Measurements from ENCODE around the gene ZMYM3.
"Not testable (repeated sequence)": the region's sequence is repeated elsewhere in the genome, so short reads cannot be mapped to it uniquely, and the experiment has no call there.

ZMYM3 gene

GRCh38 chrX:71254092-71254963 lies at the start of gene ZMYM3:
TSS of gene ZMYM3 (minus strand) at chrX:71254140. CDS start at chrX:71253255, 885 bp downstream.
- DNase-seq (ENCODE audit: low read depth in 2 of 2): peak; percentile 42 to 44

DNA sequence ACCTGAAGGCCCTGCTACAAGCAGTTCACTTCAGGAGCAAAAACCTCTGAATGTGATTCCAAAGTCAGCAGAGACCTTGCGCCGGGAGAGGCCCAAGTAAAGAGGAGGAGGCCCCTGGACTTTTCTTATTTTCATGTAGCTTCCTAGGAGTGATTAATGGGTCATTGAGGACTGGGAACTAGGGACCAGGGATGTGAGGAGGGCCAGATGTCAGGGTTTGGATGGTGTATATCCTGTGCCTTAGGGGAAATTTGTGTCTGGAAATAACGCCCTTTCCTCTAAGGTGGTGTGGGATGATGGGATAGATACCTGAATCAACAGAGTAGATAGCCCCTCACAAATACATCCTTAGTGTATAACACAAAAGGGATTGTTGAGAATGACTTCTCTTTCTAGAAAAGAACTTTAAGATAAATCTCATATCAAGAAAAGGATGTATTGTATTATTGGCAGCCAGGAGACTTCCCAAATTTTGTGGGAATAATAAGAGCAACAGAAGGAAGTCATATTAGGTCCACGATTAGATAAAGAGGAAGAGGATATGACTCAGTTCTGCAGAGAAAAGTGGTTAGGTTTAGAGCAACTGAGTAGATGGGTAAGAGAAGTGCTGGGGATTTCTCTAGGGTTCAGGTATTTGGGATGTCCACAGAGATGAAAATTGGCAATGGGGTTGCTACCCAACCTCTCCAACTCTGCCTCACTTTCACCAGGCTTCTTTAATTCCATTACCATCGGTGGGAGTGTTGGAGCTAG lies 48.7 kb upstream of the ZMYM3 start:
- no peak for DNase-seq (ENCODE audit: low read depth in 2 of 2)

GRCh38 chrX:71301195-71301924 lies 47.4 kb upstream of the ZMYM3 start, which contains the start of gene ITGB1BP2:
TSS of gene ITGB1BP2 (plus strand) at chrX:71301750. CDS start at chrX:71301807, 57 bp downstream.
- no peak for DNase-seq (ENCODE audit: low read depth in 2 of 2)

DNA sequence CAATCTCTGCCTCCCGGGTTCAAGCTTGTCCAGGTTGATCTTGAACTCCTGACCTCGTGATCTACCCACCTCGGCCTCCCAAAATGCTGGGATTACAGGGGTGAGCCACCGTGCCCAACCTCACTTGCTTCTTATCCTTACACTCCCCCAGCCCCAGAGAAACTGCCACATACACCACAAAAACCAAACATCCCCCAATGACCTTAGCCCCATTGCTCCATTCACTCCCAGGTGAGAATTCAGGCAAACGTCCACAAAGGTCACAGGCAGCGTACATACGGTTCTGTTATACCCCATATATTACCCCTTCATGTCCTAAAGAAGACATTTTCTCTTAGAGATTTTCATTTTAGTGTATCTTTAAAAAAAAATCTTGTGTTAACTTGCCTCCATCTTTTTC lies 46.6 kb upstream of the ZMYM3 start:
- not testable (repeated sequence) for DNase-seq (ENCODE audit: low read depth in 2 of 2)

DNA sequence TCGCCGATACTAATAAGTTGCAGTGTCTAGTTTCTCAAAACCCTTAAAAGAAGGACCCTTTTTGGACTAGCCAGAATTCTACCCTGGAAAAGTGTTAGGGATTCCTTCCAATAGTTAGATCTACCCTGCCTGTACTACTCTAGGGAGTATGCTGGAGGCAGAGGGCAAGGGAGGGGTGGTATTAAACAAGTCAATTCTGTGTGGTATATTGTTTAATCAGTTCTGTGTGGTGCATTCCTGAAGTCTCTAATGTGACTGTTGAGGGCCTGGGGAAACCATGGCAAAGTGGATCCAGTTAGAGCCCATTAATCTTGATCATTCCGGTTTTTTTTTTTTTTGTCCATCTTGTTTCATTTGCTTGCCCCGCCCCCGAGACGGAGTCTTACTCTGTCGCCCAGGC lies 46.1 kb upstream of the ZMYM3 start:
- DNase-seq (ENCODE audit: low read depth in 2 of 2): not testable (repeated sequence)

DNA sequence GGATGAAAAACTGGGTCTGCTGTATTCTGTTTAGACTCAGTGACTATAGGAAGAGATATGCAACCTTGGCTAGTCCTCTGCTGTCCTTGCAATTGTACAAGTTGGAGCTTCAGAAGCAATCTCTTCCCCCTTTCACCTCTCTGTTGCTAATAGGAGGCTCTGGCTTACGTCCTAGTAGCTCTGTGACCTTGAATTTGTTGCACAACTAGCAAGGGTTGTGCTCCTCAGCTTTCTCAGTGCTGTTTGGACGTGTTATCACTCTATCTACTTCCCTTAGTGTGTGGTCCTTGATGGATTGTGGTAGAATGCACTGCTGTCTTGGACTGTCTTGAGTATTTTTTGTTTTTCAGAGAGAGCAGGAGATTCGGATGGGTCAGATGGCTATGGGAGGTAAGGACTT lies 44.2 kb upstream of the ZMYM3 start:
- DNase-seq (ENCODE audit: low read depth in 2 of 2): no peak

- no peak for DNase-seq (ENCODE audit: low read depth in 2 of 2)
These were observed 42.9 kb upstream of the ZMYM3 start for GRCh38 chrX:71296806-71297205.

DNA sequence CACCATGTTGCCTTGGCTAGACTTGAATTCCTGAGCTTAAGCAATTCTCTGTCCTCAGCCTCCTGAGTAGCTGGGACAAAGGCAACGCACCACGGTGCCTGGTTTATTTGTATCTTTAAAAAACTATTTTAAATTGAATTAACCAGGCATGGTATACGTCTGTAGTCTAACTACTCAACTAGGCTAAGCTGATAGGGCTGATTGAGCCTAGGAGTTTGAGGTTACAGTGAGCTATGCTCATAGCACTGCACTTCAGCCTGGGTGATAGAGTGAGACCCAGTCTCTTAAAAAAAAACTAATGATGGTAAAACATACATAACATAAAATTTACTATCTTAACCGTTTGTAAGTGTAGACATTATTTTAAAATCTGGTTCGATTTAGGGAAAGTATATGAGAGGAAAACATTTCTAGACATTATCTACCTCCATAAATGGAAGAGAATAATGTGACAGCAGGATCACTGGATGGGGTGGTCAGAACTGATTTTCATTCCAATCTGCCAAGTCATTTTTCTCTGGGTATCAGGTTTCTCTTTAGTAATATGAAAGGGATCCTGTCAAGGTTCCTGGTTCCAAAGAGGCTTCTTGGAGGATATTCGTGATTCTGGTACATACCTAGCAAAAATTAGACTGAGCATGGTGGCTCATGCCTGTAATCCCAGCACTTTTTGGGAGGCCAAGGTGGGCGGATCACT lies 38.9 kb upstream of the ZMYM3 start:
- no peak for DNase-seq (ENCODE audit: low read depth in 2 of 2)

- DNase-seq (ENCODE audit: low read depth in 2 of 2): no peak
These were observed 37.4 kb upstream of the ZMYM3 start for GRCh38 chrX:71291381-71291780.

DNA sequence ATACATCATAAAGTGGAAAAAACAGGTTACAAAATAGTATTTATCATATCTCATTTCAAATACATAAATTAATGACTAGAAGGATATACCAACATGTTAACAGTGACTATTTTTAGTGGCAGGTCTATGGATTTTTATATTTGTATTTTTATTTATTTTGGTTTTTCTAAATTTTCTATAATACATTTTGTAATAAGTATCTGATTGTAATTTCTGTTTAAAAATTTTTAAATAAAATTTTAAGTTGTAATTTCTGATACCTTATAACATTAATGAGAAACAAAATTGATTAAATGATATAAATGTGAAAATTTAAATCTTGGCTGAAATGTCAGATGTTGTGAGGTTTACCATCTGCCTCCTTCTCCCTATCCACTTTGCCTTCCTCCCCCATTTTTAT lies 32.0 kb upstream of the ZMYM3 start:
- no peak for DNase-seq (ENCODE audit: low read depth in 2 of 2)

- peak; percentile 46 to 70 for DNase-seq (ENCODE audit: low read depth in 2 of 2)
These were observed 29.6 kb upstream of the ZMYM3 start, which contains the start of gene NONO for GRCh38 chrX:71283403-71284143. TSS of gene NONO (plus strand) at chrX:71283635. CDS start at chrX:71290638, 7,003 bp downstream.

DNA sequence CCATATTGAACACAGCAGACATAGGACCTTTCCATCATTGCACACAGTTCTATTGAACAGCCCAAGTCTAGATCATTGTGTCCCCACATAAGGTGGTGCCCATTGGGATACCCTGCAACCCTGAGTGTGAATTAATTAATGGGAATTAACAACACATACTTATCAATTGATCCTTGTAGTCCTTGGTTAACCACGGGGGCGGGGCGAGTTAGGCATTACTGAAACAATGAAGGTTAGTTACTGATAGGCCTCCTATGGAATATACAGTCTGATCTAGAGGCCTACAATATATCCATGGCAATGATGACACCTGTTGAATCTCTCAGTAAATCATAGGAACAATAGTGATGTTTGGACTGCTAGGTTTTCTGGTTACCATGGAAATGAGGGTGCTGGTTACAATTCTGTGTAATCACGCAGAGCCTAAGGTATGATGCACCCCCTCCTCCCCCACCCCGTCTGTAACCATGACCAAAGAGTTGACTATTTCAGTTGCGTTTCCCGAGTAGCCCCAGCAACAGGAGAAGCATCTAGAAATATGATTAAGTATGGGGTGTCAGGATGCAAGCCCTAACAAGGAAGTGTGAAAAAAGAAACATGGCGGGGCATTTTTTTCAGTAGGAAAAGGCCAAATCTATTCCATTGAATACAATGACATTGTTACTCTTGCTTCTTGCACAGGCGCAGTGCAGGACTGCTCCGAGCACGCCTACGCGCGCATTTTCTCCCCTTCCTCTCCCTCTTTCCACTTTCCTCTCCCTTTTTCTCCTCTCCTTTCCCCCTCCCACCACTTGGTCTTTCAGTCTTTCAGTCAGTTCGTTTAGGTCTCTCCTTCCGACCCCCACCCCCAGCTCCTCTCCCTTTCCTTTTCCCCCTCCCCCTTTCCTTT lies 28.8 kb upstream of the ZMYM3 start:
- DNase-seq (ENCODE audit: low read depth in 2 of 2): peak in 1 of 2 donors; percentile 9

- not testable (repeated sequence) for DNase-seq (ENCODE audit: low read depth in 2 of 2)
These were observed 27.4 kb upstream of the ZMYM3 start for GRCh38 chrX:71281300-71281699.

DNA sequence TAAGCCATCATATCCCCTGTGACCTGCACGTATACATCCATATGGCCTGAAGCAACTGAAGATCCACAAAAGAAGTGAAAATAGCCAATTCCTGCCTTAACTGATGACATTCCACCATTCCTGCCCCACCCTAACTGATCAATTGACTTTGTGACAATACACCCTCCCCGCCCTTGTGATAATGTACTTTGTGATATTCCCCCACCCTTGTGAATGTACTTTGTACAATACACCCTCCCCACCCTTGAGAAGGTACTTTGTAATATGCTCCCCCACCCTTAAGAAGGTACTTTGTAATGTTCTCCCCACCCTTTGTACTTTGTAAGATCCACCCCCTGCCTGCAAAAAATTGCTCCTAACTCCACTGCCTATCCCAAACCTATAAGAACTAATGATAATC lies 18.4 kb upstream of the ZMYM3 start:
- DNase-seq (ENCODE audit: low read depth in 2 of 2): not testable (repeated sequence)

DNA sequence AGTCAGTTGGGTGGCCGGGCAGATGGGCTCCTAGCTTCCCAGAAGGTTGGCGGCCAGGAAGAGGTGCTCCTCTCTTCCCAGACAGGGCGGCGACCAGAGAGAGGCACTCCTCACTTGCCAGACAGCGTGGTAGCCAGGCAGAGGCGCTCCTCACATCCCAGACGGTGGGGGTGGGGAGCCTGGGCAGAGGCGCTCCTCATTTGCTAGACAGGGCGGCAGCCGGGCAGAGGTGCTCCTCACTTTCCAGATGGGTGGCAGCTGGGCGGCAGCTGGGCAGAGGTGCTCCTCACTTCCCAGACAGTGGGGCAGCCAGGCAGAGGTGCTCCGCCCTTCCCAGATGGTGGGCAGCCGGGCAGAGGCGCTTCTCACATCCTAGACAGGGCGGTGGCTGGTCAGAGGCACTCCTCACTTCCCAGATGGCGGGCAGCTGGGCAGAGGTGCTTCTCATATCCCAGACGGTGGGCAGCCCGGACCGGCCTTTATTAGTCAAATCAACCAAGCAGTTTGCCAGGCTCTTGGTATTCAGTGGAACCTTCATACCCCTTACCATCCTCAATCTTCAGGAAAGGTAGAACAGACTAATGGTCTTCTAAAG lies 16.0 kb upstream of the ZMYM3 start:
- no peak for DNase-seq (ENCODE audit: low read depth in 2 of 2)

GRCh38 chrX:71268624-71269023 lies 14.7 kb upstream of the ZMYM3 start:
- DNase-seq (ENCODE audit: low read depth in 2 of 2): not testable (repeated sequence)

- DNase-seq (ENCODE audit: low read depth in 2 of 2): no peak
These were observed 2.9 kb upstream of the ZMYM3 start for GRCh38 chrX:71256856-71257255.

GRCh38 chrX:71256051-71256450 lies 2.1 kb upstream of the ZMYM3 start:
- no peak for DNase-seq (ENCODE audit: low read depth in 2 of 2)
